ENCODE measurements around the gene TSPAN18. TPM values are rescaled to one million over a fixed set of nuclear protein-coding genes. Genes with fewer than 3 reads are reported as not detected.

Gene TSPAN18
- total and polyA plus RNA-seq, 2 experiments from 2014 or later = 6.0 to 10.6 TPM

GRCh38 chr11:44939673-44940395, 213.1 kb downstream of the TSPAN18 start:
- H3K9me2 ChIP-seq (ENCODE audit: insufficient read depth) = no peaks in the 10 kb centered on the region
- H3K79me2 ChIP-seq (replicated peaks; ENCODE audit: insufficient read depth) = no peaks in the 10 kb centered on the region
- TF ChIP-seq CREB1 (CRISPR knock-in tag; IDR thresholded peaks at IDR 0.05; ENCODE audit: low read depth) (peak; percentile 76), STAT1 (IDR thresholded peaks at IDR 0.05; ENCODE audit: unreplicated experiment) (no peak), NANOG (IDR thresholded peaks at IDR 0.05; ENCODE audit: borderline replicate concordance) (no peak), ZNF462 (CRISPR knock-in tag; IDR thresholded peaks at IDR 0.05) (no peak)
- TF ChIP-seq, protein P1, sequence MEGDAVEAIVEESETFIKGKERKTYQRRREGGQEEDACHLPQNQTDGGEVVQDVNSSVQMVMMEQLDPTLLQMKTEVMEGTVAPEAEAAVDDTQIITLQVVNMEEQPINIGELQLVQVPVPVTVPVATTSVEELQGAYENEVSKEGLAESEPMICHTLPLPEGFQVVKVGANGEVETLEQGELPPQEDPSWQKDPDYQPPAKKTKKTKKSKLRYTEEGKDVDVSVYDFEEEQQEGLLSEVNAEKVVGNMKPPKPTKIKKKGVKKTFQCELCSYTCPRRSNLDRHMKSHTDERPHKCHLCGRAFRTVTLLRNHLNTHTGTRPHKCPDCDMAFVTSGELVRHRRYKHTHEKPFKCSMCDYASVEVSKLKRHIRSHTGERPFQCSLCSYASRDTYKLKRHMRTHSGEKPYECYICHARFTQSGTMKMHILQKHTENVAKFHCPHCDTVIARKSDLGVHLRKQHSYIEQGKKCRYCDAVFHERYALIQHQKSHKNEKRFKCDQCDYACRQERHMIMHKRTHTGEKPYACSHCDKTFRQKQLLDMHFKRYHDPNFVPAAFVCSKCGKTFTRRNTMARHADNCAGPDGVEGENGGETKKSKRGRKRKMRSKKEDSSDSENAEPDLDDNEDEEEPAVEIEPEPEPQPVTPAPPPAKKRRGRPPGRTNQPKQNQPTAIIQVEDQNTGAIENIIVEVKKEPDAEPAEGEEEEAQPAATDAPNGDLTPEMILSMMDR (conservative IDR thresholded peaks at IDR 0.05; ENCODE audit: low read depth in 2 of 2) = peak; percentile 53 to 68
- H3K27me3 Mint-ChIP-seq (ENCODE audit: insufficient read depth, low read depth, poor library complexity) = peaks cover 24% of the 10 kb centered on the region
- no peaks in the 10 kb centered on the region for H3K36me3 ChIP-seq (ENCODE audit: insufficient read depth)
- no peak overlapping the region for H3K4me2 ChIP-seq
- no peak overlapping the region for H3K27ac ChIP-seq (ENCODE audit: low read depth)
- H3K9me3 Mint-ChIP-seq = peaks cover 5% of the 10 kb centered on the region; the same call in 2 of the 3 replicates
- H3K27me3 ChIP-seq (ENCODE audit: insufficient read depth) = no peaks in the 10 kb centered on the region
- no peak overlapping the region for H2AFZ ChIP-seq
- H3F3A ChIP-seq (replicated peaks; ENCODE audit: low read depth) = 0 out of 2 replicates have a peak, but pooled peaks cover 3% of the 10 kb centered on the region
- H3K27ac Mint-ChIP-seq = 0 out of 2 replicates have a peak overlapping the region, but pooled peaks have one; percentile 27
- no peak overlapping the region for H3K4me3 ChIP-seq
- peaks cover 22% of the 10 kb centered on the region for H3K4me1 ChIP-seq (ENCODE audit: insufficient read depth)
- ATAC-seq (peak; percentile 10), DNase-seq (ENCODE audit: low spot score) (peak; percentile 80)
- H3K4me1 Mint-ChIP-seq = peaks cover 50% of the 10 kb centered on the region
- no peaks in the 10 kb centered on the region for H4K20me1 ChIP-seq (replicated peaks; ENCODE audit: insufficient read depth)
- no peak overlapping the region for H3K4me3 Mint-ChIP-seq
- peaks cover 12% of the 10 kb centered on the region for H3K36me3 Mint-ChIP-seq (ENCODE audit: low read depth)

Data from GM23338 (cell line).